ENCODE measurements around the gene APOBR.

Gene APOBR

GRCh38 chr16:28527985-28528384 is 33.5 kb downstream of the APOBR start:
- peaks cover 5% of the 10 kb centered on the region for H3K4me1 Mint-ChIP-seq
- no peak overlapping the region for H3K4me3 Mint-ChIP-seq
- no peak overlapping the region for H3K27ac Mint-ChIP-seq
- CTCF ChIA-PET, result no interaction called here
- DNase-seq, result no peak
- H3K36me3 Mint-ChIP-seq, result no peaks in the 10 kb centered on the region
- no peaks in the 10 kb centered on the region for H3K9me3 Mint-ChIP-seq
- peaks cover 17% of the 10 kb centered on the region for H3K27me3 Mint-ChIP-seq

- Mint-ChIP-seq H3K36me3 (no peaks in the 10 kb centered on the region), H3K9me3 (no peaks in the 10 kb centered on the region), H3K27ac (no peak overlapping the region), H3K27me3 (peaks cover 17% of the 10 kb centered on the region), H3K4me1 (peaks cover 8% of the 10 kb centered on the region), H3K4me3 (no peak overlapping the region)
- CTCF ChIA-PET, result no interaction called here
- no peak for DNase-seq
Measured at GRCh38 chr16:28528463-28528867, 34.0 kb downstream of the APOBR start.

- Mint-ChIP-seq H3K27me3 (peaks cover 17% of the 10 kb centered on the region), H3K4me3 (no peak overlapping the region), H3K4me1 (peaks cover 11% of the 10 kb centered on the region), H3K27ac (no peak overlapping the region), H3K36me3 (no peaks in the 10 kb centered on the region), H3K9me3 (no peaks in the 10 kb centered on the region)
- CTCF ChIA-PET, result no interaction called here
- no peak for DNase-seq
Measured at GRCh38 chr16:28529124-28529523, 34.7 kb downstream of the APOBR start.

GRCh38 chr16:28531777-28532744 is 37.6 kb downstream of the APOBR start:
- peaks cover 13% of the 10 kb centered on the region for H3K27me3 Mint-ChIP-seq
- H3K36me3 Mint-ChIP-seq, result peaks cover 5% of the 10 kb centered on the region
- H3K4me3 Mint-ChIP-seq, result no peak overlapping the region
- H3K9me3 Mint-ChIP-seq, result no peaks in the 10 kb centered on the region
- H3K27ac Mint-ChIP-seq, result no peak overlapping the region
- CTCF ChIA-PET, result no interaction called here
- peaks cover 22% of the 10 kb centered on the region for H3K4me1 Mint-ChIP-seq
- DNase-seq, result no peak

- H3K27me3 Mint-ChIP-seq, result peaks cover 21% of the 10 kb centered on the region
- H3K4me3 Mint-ChIP-seq, result no peak overlapping the region
- H3K9me3 Mint-ChIP-seq, result no peaks in the 10 kb centered on the region
- H3K4me1 Mint-ChIP-seq, result peaks cover 22% of the 10 kb centered on the region
- CTCF ChIA-PET, result no interaction called here
- H3K36me3 Mint-ChIP-seq, result peaks cover 5% of the 10 kb centered on the region
- no peak overlapping the region for H3K27ac Mint-ChIP-seq
- DNase-seq, result no peak
Measured at GRCh38 chr16:28532940-28533647, 38.7 kb downstream of the APOBR start.

- peak overlapping the region; percentile 9 for H3K27ac Mint-ChIP-seq
- H3K4me1 Mint-ChIP-seq, result peaks cover 22% of the 10 kb centered on the region
- no peak for DNase-seq
- peaks cover 15% of the 10 kb centered on the region for H3K27me3 Mint-ChIP-seq
- CTCF ChIA-PET, result interaction anchor here (1.5 kb wide), 1 partner anchor 9 kb away, joined by 5 read pairs; no protein-coding TSS in a partner anchor
- peaks cover 5% of the 10 kb centered on the region for H3K36me3 Mint-ChIP-seq
- H3K9me3 Mint-ChIP-seq, result no peaks in the 10 kb centered on the region
- no peak overlapping the region for H3K4me3 Mint-ChIP-seq
Measured at GRCh38 chr16:28534542-28535373, 40.3 kb downstream of the APOBR start.

- Mint-ChIP-seq H3K4me1 (peaks cover 22% of the 10 kb centered on the region), H3K27me3 (peaks cover 15% of the 10 kb centered on the region), H3K9me3 (no peaks in the 10 kb centered on the region), H3K27ac (no peak overlapping the region), H3K36me3 (peaks cover 5% of the 10 kb centered on the region), H3K4me3 (no peak overlapping the region)
- CTCF ChIA-PET, result no interaction called here
- DNase-seq, result no peak
Measured at GRCh38 chr16:28537076-28537475, 42.6 kb downstream of the APOBR start.

- no peak for DNase-seq
- Mint-ChIP-seq H3K36me3 (peaks cover 5% of the 10 kb centered on the region), H3K27ac (no peak overlapping the region), H3K4me1 (peaks cover 22% of the 10 kb centered on the region), H3K9me3 (no peaks in the 10 kb centered on the region), H3K27me3 (peaks cover 13% of the 10 kb centered on the region), H3K4me3 (no peak overlapping the region)
- CTCF ChIA-PET, result no interaction called here
Measured at GRCh38 chr16:28537964-28538732, 43.7 kb downstream of the APOBR start.

- H3K36me3 Mint-ChIP-seq, result peaks cover 5% of the 10 kb centered on the region
- H3K4me1 Mint-ChIP-seq, result peaks cover 20% of the 10 kb centered on the region
- no peak for DNase-seq
- peaks cover 17% of the 10 kb centered on the region for H3K27me3 Mint-ChIP-seq
- CTCF ChIA-PET, result no interaction called here
- H3K27ac Mint-ChIP-seq, result no peak within 1 kb of the TSS
- no peaks in the 10 kb centered on the region for H3K9me3 Mint-ChIP-seq
- no peak within 1 kb of the TSS for H3K4me3 Mint-ChIP-seq
Measured at GRCh38 chr16:28538733-28539596, 44.5 kb downstream of the APOBR start, which contains the start of gene NUPR1. TSS of gene NUPR1 (minus strand) at chr16:28538974. CDS start at chr16:28538907, 67 bp downstream.

GRCh38 chr16:28540346-28540745 is 45.9 kb downstream of the APOBR start:
- peaks cover 22% of the 10 kb centered on the region for H3K27me3 Mint-ChIP-seq
- H3K27ac Mint-ChIP-seq, result no peak overlapping the region
- CTCF ChIA-PET, result no interaction called here
- no peak overlapping the region for H3K4me3 Mint-ChIP-seq
- DNase-seq, result no peak
- no peaks in the 10 kb centered on the region for H3K9me3 Mint-ChIP-seq
- peaks cover 7% of the 10 kb centered on the region for H3K4me1 Mint-ChIP-seq
- H3K36me3 Mint-ChIP-seq, result no peaks in the 10 kb centered on the region

GRCh38 chr16:28542646-28543045 is 48.2 kb downstream of the APOBR start:
- Mint-ChIP-seq H3K4me1 (peaks cover 3% of the 10 kb centered on the region), H3K36me3 (no peaks in the 10 kb centered on the region), H3K27me3 (peaks cover 20% of the 10 kb centered on the region), H3K9me3 (no peaks in the 10 kb centered on the region), H3K27ac (no peak overlapping the region), H3K4me3 (no peak overlapping the region)
- CTCF ChIA-PET, result no interaction called here
- no peak for DNase-seq

GRCh38 chr16:28543072-28543471 is 48.6 kb downstream of the APOBR start:
- no peak overlapping the region for H3K27ac Mint-ChIP-seq
- CTCF ChIA-PET, result no interaction called here
- H3K36me3 Mint-ChIP-seq, result no peaks in the 10 kb centered on the region
- peaks cover 3% of the 10 kb centered on the region for H3K4me1 Mint-ChIP-seq
- H3K27me3 Mint-ChIP-seq, result peaks cover 21% of the 10 kb centered on the region
- H3K4me3 Mint-ChIP-seq, result no peak overlapping the region
- H3K9me3 Mint-ChIP-seq, result no peaks in the 10 kb centered on the region
- DNase-seq, result no peak

GRCh38 chr16:28544998-28545397 is 50.6 kb downstream of the APOBR start:
- DNase-seq, result no peak
- Mint-ChIP-seq H3K9me3 (no peaks in the 10 kb centered on the region), H3K4me1 (peaks cover 7% of the 10 kb centered on the region), H3K36me3 (no peaks in the 10 kb centered on the region), H3K27me3 (peaks cover 22% of the 10 kb centered on the region), H3K27ac (no peak overlapping the region), H3K4me3 (no peak overlapping the region)
- CTCF ChIA-PET, result no interaction called here

Data from activated naive CD4-positive, alpha-beta T cell treated with anti-CD3 and anti-CD28 coated beads, Interleukin-2, amount 10 ng/mL, durations not matched to agents 7 days and 5 days (primary cell).